PC-3 (cell line): ENCODE results near the gene PIR. TPM values are rescaled to one million over a fixed set of nuclear protein-coding genes. Genes with fewer than 3 reads are reported as not detected.
A peak's percentile ranks its signal among the peaks of the same experiment; 100 is the strongest.

ENCODE experiments used
- ATAC-seq: fragments of 200-7000 bp; cut with Tn5 transposase; 2 replicates; pipeline ENCODE4 v1.9.1; 2020; ENCODE audit warnings: mild to moderate bottlenecking, moderate library complexity
- BruUV-seq: library from RNA; stranded (reverse); fragments of 400-500 nt; replicated peaks from 2 replicates; lab custom pipeline; 2021; lab: Mats Ljungman, UMichigan
- CTCF ChIA-PET: fragments of 300-600 bp; sonication (Branson Sonifier 250); formaldehyde crosslinking; loops from one replicate; lab custom pipeline; 2022; ENCODE audit warnings: antibody characterized with exemption; lab: Charles Lee
- POLR2A ChIA-PET: fragments of 300-600 bp; sonication (Branson Sonifier 250); formaldehyde crosslinking; loops from one replicate; lab custom pipeline; 2022; ENCODE audit warnings: antibody characterized with exemption; ENCODE audit not compliant: unreplicated experiment; lab: Charles Lee
- DNase-seq: peaks from one replicate; pipeline ENCODE4 v3.0.0-alpha.2; 2015
- H2AFZ ChIP-seq: fragments of 300-600 bp; sonication (generic); 2 replicates; pipeline ENCODE4 v1.6.0; 2016; ENCODE audit warnings: antibody characterized with exemption, low read length
- H3F3A ChIP-seq: fragments of 300-600 bp; sonication (generic); one replicate; pipeline ENCODE4 v1.6.0; 2017; ENCODE audit warnings: antibody characterized with exemption, low read length, control low read depth, mild to moderate bottlenecking; ENCODE audit not compliant: unreplicated experiment
- H3K27ac ChIP-seq: fragments of 300-600 bp; sonication (generic); 2 replicates; pipeline ENCODE4 v1.5.1; 2016; ENCODE audit warnings: mild to moderate bottlenecking, low read length
- H3K27me3 ChIP-seq: fragments of 300-600 bp; sonication (generic); 2 replicates; pipeline ENCODE4 v1.6.1; 2016; ENCODE audit warnings: low read length, mixed read lengths
- H3K36me3 ChIP-seq: fragments of 300-600 bp; sonication (generic); 2 replicates; pipeline ENCODE4 v1.6.1; 2016; ENCODE audit warnings: low read depth, mixed run types, low read length, mixed read lengths
- H3K4me1 ChIP-seq: fragments of 300-600 bp; sonication (generic); 2 replicates; pipeline ENCODE4 v1.5.1; 2016; ENCODE audit warnings: low read length; ENCODE audit not compliant: insufficient read depth
- H3K4me2 ChIP-seq: fragments of 300-600 bp; sonication (generic); 2 replicates; pipeline ENCODE4 v1.6.0; 2016; ENCODE audit warnings: low read length
- H3K4me3 ChIP-seq: fragments of 300-600 bp; sonication (generic); 2 replicates; pipeline ENCODE4 v1.5.1; 2016; ENCODE audit warnings: mild to moderate bottlenecking, low read length, mixed read lengths
- H3K79me2 ChIP-seq: fragments of 300-600 bp; sonication (generic); 2 replicates; pipeline ENCODE4 v1.6.1; 2017; ENCODE audit warnings: low read length, mixed read lengths
- H3K9ac ChIP-seq: fragments of 300-600 bp; sonication (generic); 2 replicates; pipeline ENCODE4 v1.6.0; 2016; ENCODE audit warnings: mild to moderate bottlenecking, low read length
- H3K9me2 ChIP-seq: fragments of 300-600 bp; sonication (generic); replicated peaks from 2 replicates; pipeline ENCODE4 v1.6.1; 2016; ENCODE audit warnings: mixed run types, low read length, mixed read lengths
- H3K9me3 ChIP-seq: fragments of 300-600 bp; sonication (generic); 2 replicates; pipeline ENCODE4 v1.6.1; 2016; ENCODE audit warnings: low read length, mixed read lengths
- H4K20me1 ChIP-seq: fragments of 300-600 bp; sonication (generic); 2 replicates; pipeline ENCODE4 v1.6.1; 2016; ENCODE audit warnings: low read length, mixed read lengths
- EZH2 ChIP-seq: fragments of 300-600 bp; sonication (generic); IDR thresholded peaks from one replicate; pipeline ENCODE4 v1.6.1; 2017; ENCODE audit warnings: antibody characterized with exemption, mild to moderate bottlenecking, low read length; ENCODE audit not compliant: unreplicated experiment
- EZH2phosphoT487 ChIP-seq: fragments of 300-600 bp; sonication (generic); IDR thresholded peaks from 2 replicates; pipeline ENCODE4 v1.6.1; 2018; ENCODE audit warnings: mild to moderate bottlenecking, antibody characterized with exemption, low read length, borderline replicate concordance
- intact Hi-C: fragments of 100-400 bp; cut with micrococcal nuclease; formaldehyde crosslinking; loops from 2 replicates; pipeline ENCODE4 v1.9.0; 2023
- total RNA-seq: library from RNA; depleted of rRNA; stranded (reverse); fragments of >200 nt; gene quantifications from 2 replicates; pipeline ENCODE4 v1.2.3, GENCODE V29; 2014
- TF ChIP-seq, protein P1 (sequence below): fragments of 300-600 bp; sonication (generic); conservative IDR thresholded peaks from 2 replicates; pipeline ENCODE4 v1.5.1; 2017; ENCODE audit warnings: antibody characterized with exemption, low read depth, mild to moderate bottlenecking, low read length

The PIR gene
- total RNA-seq, 1 experiment from 2014 or later = 50.8 TPM

DNA sequence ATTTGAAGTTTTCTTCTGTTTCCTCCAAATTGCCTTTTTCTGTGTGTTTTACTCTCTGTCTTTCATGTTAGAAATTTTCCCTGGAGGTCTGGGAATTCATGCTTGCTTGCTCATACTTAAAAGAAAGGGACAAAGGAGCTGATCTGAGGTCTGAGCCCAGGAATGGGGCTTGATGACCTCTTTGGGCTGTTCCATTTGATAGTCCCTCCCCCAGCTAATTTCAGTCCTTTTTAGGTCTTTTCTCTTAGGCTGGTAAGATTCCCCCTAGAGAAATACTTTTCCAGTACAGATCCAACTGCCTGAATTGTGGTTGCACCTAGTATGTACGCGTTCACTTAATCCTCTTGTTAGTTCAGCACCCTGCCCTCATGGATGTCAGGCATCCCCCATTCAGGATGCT is 152.3 kb downstream of the PIR start:
- H3K27me3 ChIP-seq = peaks cover 17% of the 10 kb centered on the region
- ChIA-PET CTCF (no interaction called here), POLR2A (no interaction called here)
- H3K4me2 ChIP-seq = no peak overlapping the region
- H3K9ac ChIP-seq = no peak overlapping the region
- peaks cover 12% of the 10 kb centered on the region for H3K4me1 ChIP-seq
- no peak overlapping the region for H3K27ac ChIP-seq
- H3K4me3 ChIP-seq = no peak overlapping the region
- no peak overlapping the region for H2AFZ ChIP-seq
- no peaks in the 10 kb centered on the region for H3K9me2 ChIP-seq
- no peaks in the 10 kb centered on the region for H3K36me3 ChIP-seq
- intact Hi-C loops = no loop called here
- no peak for TF ChIP-seq EZH2
- TF ChIP-seq, protein P1, sequence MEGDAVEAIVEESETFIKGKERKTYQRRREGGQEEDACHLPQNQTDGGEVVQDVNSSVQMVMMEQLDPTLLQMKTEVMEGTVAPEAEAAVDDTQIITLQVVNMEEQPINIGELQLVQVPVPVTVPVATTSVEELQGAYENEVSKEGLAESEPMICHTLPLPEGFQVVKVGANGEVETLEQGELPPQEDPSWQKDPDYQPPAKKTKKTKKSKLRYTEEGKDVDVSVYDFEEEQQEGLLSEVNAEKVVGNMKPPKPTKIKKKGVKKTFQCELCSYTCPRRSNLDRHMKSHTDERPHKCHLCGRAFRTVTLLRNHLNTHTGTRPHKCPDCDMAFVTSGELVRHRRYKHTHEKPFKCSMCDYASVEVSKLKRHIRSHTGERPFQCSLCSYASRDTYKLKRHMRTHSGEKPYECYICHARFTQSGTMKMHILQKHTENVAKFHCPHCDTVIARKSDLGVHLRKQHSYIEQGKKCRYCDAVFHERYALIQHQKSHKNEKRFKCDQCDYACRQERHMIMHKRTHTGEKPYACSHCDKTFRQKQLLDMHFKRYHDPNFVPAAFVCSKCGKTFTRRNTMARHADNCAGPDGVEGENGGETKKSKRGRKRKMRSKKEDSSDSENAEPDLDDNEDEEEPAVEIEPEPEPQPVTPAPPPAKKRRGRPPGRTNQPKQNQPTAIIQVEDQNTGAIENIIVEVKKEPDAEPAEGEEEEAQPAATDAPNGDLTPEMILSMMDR = no peak
- no peak for TF ChIP-seq EZH2phosphoT487
- ATAC-seq (no peak), DNase-seq (no peak)
- BruUV-seq = no TSS peak
- no peaks in the 10 kb centered on the region for H3K9me3 ChIP-seq
- no peaks in the 10 kb centered on the region for H3K79me2 ChIP-seq
- H4K20me1 ChIP-seq = no peaks in the 10 kb centered on the region
- no peaks in the 10 kb centered on the region for H3F3A ChIP-seq

- peak; percentile 59 for DNase-seq
- peak overlapping the region; percentile 58 for H3K9ac ChIP-seq
These were observed 157.1 kb downstream of the PIR start for GRCh38 chrX:15336023-15336413.

More at GRCh38 chrX:15336023-15336413, 157.1 kb downstream of the PIR start:
- Histone ChIP-seq H3K9me3 (no peaks in the 10 kb centered on the region), H3K27me3 (peaks cover 17% of the 10 kb centered on the region), H4K20me1 (no peaks in the 10 kb centered on the region), H3K9me2 (no peaks in the 10 kb centered on the region), H3K36me3 (peaks cover 11% of the 10 kb centered on the region), H3K4me1 (peaks cover 19% of the 10 kb centered on the region), H2AFZ (peak overlapping the region; percentile 84), H3K4me3 (peak overlapping the region; percentile 86), H3K79me2 (peaks cover 35% of the 10 kb centered on the region), H3K27ac (peak overlapping the region; percentile 75), H3F3A (no peaks in the 10 kb centered on the region), H3K4me2 (peak overlapping the region; percentile 95)
- peak; percentile 8 for ATAC-seq
- BruUV-seq = no TSS peak
- ChIA-PET CTCF (no interaction called here), POLR2A (no interaction called here)
- intact Hi-C loops = loop anchor here (10.0 kb wide), 2 partner anchors 339 to 1281 kb away; no protein-coding TSS in a partner anchor
- TF ChIP-seq EZH2 (no peak), EZH2phosphoT487 (no peak)
- TF ChIP-seq, protein P1 = no peak
